Neural cell (in vitro differentiated cells): ENCODE measurements around the gene RGS7BP.

Source experiments
- CTCF ChIP-seq: fragments of 450-650 bp; IDR thresholded peaks from 2 replicates; pipeline ENCODE4 v1.5.1; 2014; ENCODE audit warnings: antibody characterized with exemption, mild to moderate bottlenecking, moderate library complexity; ENCODE audit not compliant: poor library complexity, severe bottlenecking
- POLR2AphosphoS5 ChIP-seq: IDR thresholded peaks from 2 replicates; pipeline ENCODE4 v1.6.1; 2012

- TF ChIP-seq CTCF (no peak), POLR2AphosphoS5 (no peak)
Measured at GRCh38 chr5:64530076-64530475, 24.3 kb downstream of the RGS7BP start.
